ENCODE data around the gene KLHL13. TPM values are rescaled to one million over a fixed set of nuclear protein-coding genes. Genes with fewer than 3 reads are reported as not detected.
"Not testable (repeated sequence)": the region's sequence is repeated elsewhere in the genome, so short reads cannot be mapped to it uniquely, and the experiment has no call there.

The KLHL13 gene
- total RNA-seq, 2 donors from 2014 or later: 6.1 to 6.3 TPM

GRCh38 chrX:117936118-117936517, 180.5 kb downstream of the KLHL13 start:
- Histone ChIP-seq H3K4me1 (no peaks in the 10 kb centered on the region), H3K4me3 (no peak overlapping the region), H3K27ac (no peak overlapping the region), H3K27me3 (no peaks in the 10 kb centered on the region), H3K9me3 (no peaks in the 10 kb centered on the region), H3K36me3 (no peaks in the 10 kb centered on the region)
- no peak for TF ChIP-seq CTCF (IDR thresholded peaks at IDR 0.05)
- no peak for DNase-seq (ENCODE audit: low spot score)

GRCh38 chrX:117930116-117930515, 186.5 kb downstream of the KLHL13 start:
- not testable (repeated sequence) for H3K27me3 ChIP-seq; H3K4me1 ChIP-seq; DNase-seq (ENCODE audit: low spot score); H3K9me3 ChIP-seq; H3K36me3 ChIP-seq; H3K27ac ChIP-seq; H3K4me3 ChIP-seq

GRCh38 chrX:117919755-117920154, 196.9 kb downstream of the KLHL13 start:
- no peaks in the 10 kb centered on the region for H3K36me3 ChIP-seq
- no peak overlapping the region for H3K27ac ChIP-seq
- DNase-seq (ENCODE audit: low spot score): no peak
- no peaks in the 10 kb centered on the region for H3K4me1 ChIP-seq
- no peaks in the 10 kb centered on the region for H3K27me3 ChIP-seq
- TF ChIP-seq CTCF (IDR thresholded peaks at IDR 0.05): no peak
- no peaks in the 10 kb centered on the region for H3K9me3 ChIP-seq
- no peak overlapping the region for H3K4me3 ChIP-seq

- Histone ChIP-seq H3K9me3 (no peaks in the 10 kb centered on the region), H3K4me1 (no peaks in the 10 kb centered on the region), H3K27ac (no peak overlapping the region), H3K36me3 (no peaks in the 10 kb centered on the region), H3K4me3 (no peak overlapping the region), H3K27me3 (no peaks in the 10 kb centered on the region)
- TF ChIP-seq CTCF (IDR thresholded peaks at IDR 0.05): no peak
- DNase-seq (ENCODE audit: low spot score): no peak
Observed at GRCh38 chrX:117910216-117910615, 206.4 kb downstream of the KLHL13 start.

GRCh38 chrX:117898226-117898625, 218.4 kb downstream of the KLHL13 start:
- Histone ChIP-seq H3K27ac (no peak overlapping the region), H3K9me3 (no peaks in the 10 kb centered on the region), H3K27me3 (no peaks in the 10 kb centered on the region), H3K4me3 (no peak overlapping the region), H3K36me3 (no peaks in the 10 kb centered on the region), H3K4me1 (no peaks in the 10 kb centered on the region)
- no peak for DNase-seq (ENCODE audit: low spot score)
- no peak for TF ChIP-seq CTCF (IDR thresholded peaks at IDR 0.05)

- Histone ChIP-seq H3K27me3 (no peaks in the 10 kb centered on the region), H3K36me3 (no peaks in the 10 kb centered on the region), H3K9me3 (no peaks in the 10 kb centered on the region), H3K27ac (no peak overlapping the region), H3K4me3 (no peak overlapping the region), H3K4me1 (no peaks in the 10 kb centered on the region)
- no peak for TF ChIP-seq CTCF (IDR thresholded peaks at IDR 0.05)
- DNase-seq (ENCODE audit: low spot score): no peak
Observed at GRCh38 chrX:117895418-117895817, 221.2 kb downstream of the KLHL13 start.
